ENCODE results near the gene OR52B2. TPM values are rescaled to one million over a fixed set of nuclear protein-coding genes. Genes with fewer than 3 reads are reported as not detected.
A peak's percentile ranks its signal among the peaks of the same experiment; 100 is the strongest.

The OR52B2 gene
- not detected in 2 replicates for total RNA-seq

GRCh38 chr11:6170226-6170625 lies at the start of gene OR52B2:
Gene OR52B2, minus strand, starts transcription at chr11:6170326. Its CDS starts 0 bp downstream, at chr11:6170326.
- DNase-seq (ENCODE audit: low read depth) = no peak
- Histone ChIP-seq H3K36me3 (ENCODE audit: control insufficient read depth, insufficient read depth, low read length) (no peaks in the 10 kb centered on the region), H3K27me3 (ENCODE audit: control insufficient read depth, insufficient read depth, low read length) (no peaks in the 10 kb centered on the region), H3K4me3 (ENCODE audit: low read depth, low read length) (no peak within 1 kb of the TSS)
- TF ChIP-seq CTCF (IDR thresholded peaks at IDR 0.05; ENCODE audit: insufficient read depth, low read length, poor library complexity, severe bottlenecking) = no peak

- DNase-seq (ENCODE audit: low read depth) = peak; percentile 56
- TF ChIP-seq CTCF (IDR thresholded peaks at IDR 0.05; ENCODE audit: insufficient read depth, low read length, poor library complexity, severe bottlenecking) = no peak
- peaks cover 8% of the 10 kb centered on the region for H3K36me3 ChIP-seq (ENCODE audit: control insufficient read depth, insufficient read depth, low read length)
- H3K27me3 ChIP-seq (ENCODE audit: control insufficient read depth, insufficient read depth, low read length) = no peaks in the 10 kb centered on the region
- no peak overlapping the region for H3K4me3 ChIP-seq (ENCODE audit: low read depth, low read length)
Measured at GRCh38 chr11:6219359-6219758, 49.2 kb upstream of the OR52B2 start.

- Histone ChIP-seq H3K4me3 (ENCODE audit: low read depth, low read length) (no peak overlapping the region), H3K27me3 (ENCODE audit: control insufficient read depth, insufficient read depth, low read length) (no peaks in the 10 kb centered on the region), H3K36me3 (ENCODE audit: control insufficient read depth, insufficient read depth, low read length) (peaks cover 7% of the 10 kb centered on the region)
- TF ChIP-seq CTCF (IDR thresholded peaks at IDR 0.05; ENCODE audit: insufficient read depth, low read length, poor library complexity, severe bottlenecking) = no peak
- DNase-seq (ENCODE audit: low read depth) = no peak
Measured at GRCh38 chr11:6217722-6218121, 47.6 kb upstream of the OR52B2 start.

GRCh38 chr11:6216501-6216900 lies 46.4 kb upstream of the OR52B2 start:
- peaks cover 6% of the 10 kb centered on the region for H3K36me3 ChIP-seq (ENCODE audit: control insufficient read depth, insufficient read depth, low read length)
- TF ChIP-seq CTCF (IDR thresholded peaks at IDR 0.05; ENCODE audit: insufficient read depth, low read length, poor library complexity, severe bottlenecking) = no peak
- H3K27me3 ChIP-seq (ENCODE audit: control insufficient read depth, insufficient read depth, low read length) = no peaks in the 10 kb centered on the region
- no peak for DNase-seq (ENCODE audit: low read depth)
- H3K4me3 ChIP-seq (ENCODE audit: low read depth, low read length) = no peak overlapping the region

GRCh38 chr11:6214530-6214929 lies 44.4 kb upstream of the OR52B2 start:
- no peak for DNase-seq (ENCODE audit: low read depth)
- Histone ChIP-seq H3K27me3 (ENCODE audit: control insufficient read depth, insufficient read depth, low read length) (no peaks in the 10 kb centered on the region), H3K4me3 (ENCODE audit: low read depth, low read length) (no peak overlapping the region), H3K36me3 (ENCODE audit: control insufficient read depth, insufficient read depth, low read length) (peaks cover 6% of the 10 kb centered on the region)
- no peak for TF ChIP-seq CTCF (IDR thresholded peaks at IDR 0.05; ENCODE audit: insufficient read depth, low read length, poor library complexity, severe bottlenecking)

GRCh38 chr11:6210274-6210955 lies 40.3 kb upstream of the OR52B2 start:
- TF ChIP-seq CTCF (IDR thresholded peaks at IDR 0.05; ENCODE audit: insufficient read depth, low read length, poor library complexity, severe bottlenecking) = no peak
- no peaks in the 10 kb centered on the region for H3K36me3 ChIP-seq (ENCODE audit: control insufficient read depth, insufficient read depth, low read length)
- no peaks in the 10 kb centered on the region for H3K27me3 ChIP-seq (ENCODE audit: control insufficient read depth, insufficient read depth, low read length)
- DNase-seq (ENCODE audit: low read depth) = no peak
- no peak overlapping the region for H3K4me3 ChIP-seq (ENCODE audit: low read depth, low read length)

Measured in kidney epithelial cell (primary cell).